Measurements from ENCODE around the gene OSCP1.
A peak's percentile ranks its signal among the peaks of the same experiment; 100 is the strongest.

Gene OSCP1

DNA sequence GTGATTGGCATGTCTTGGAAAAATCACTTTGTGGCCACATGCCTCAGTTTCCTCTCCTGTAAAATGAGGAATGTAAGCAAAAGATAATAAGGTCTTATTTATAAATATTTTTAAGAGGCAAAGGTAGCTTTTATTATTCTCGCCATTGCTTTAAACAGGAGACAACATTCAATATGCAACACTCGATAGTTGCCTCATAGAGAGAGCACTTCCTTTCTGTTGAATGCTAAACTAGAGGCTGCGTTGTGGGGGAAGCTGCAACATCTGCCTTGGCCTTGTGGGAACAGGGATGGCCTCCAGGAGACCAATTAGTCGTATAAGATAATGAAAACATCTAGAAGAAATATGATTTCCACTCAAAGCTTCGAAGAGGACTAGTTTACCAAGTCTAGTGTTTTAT, 3.5 kb downstream of the OSCP1 start:
- no peak for DNase-seq (ENCODE audit: low read depth)

DNA sequence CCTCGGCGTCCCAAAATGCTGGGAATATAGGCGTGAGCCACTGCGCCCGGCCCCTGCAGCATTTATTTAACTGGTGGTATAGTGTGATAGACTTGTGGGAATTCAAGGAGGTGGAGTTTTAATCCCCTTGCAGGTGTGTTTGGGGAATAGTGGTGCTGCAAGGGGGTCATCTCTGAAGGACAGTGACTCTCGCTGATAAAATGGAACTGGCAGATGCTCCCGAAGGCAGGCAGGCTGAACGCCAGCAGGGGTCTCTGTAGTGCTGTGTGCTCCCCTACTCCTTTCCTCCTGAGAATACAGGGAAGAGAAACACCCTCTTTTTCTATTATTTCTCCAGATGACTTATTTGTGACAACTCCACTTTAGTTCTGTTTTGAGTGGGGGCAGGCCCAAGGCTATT, 4.0 kb downstream of the OSCP1 start:
- DNase-seq (ENCODE audit: low read depth) = no peak

DNA sequence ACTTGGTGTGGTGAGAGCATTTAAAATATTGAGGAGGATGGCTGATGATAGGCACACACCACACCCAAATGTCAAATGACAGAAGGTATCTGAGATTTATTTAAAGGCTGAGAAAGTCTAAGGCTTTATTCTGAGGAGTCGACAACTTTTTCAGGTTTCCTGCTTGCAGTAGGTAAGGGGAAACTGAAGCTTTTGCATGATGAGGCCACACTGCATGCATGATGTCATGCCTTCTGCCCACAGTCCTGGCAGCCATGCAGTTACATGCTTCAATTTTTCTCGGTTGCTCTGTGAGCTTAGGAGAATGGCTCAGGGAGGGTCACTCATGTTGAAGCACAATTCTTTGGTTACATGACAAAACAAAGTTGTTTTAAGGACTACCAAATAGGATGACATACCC, 7.0 kb downstream of the OSCP1 start:
- no peak for DNase-seq (ENCODE audit: low read depth)

DNA sequence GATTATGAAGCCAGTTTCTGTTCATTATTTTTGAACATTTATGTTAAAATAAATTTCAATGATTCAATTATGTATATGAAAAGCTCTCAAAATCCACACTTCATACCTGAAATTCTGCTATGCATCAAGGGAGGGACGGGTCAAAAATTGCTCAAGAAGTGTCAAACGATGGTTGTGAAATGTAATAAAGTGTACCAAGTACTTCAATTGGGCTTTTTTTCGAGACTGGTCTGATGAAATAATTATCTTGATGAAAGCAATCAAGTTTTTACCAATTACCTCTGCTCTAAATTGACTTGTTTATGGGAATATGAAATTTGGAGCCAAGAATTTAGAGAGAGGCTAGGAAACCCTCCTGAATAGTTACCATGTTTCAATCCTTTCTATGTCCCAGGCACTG, 7.9 kb downstream of the OSCP1 start:
- DNase-seq (ENCODE audit: low read depth) = no peak

DNA sequence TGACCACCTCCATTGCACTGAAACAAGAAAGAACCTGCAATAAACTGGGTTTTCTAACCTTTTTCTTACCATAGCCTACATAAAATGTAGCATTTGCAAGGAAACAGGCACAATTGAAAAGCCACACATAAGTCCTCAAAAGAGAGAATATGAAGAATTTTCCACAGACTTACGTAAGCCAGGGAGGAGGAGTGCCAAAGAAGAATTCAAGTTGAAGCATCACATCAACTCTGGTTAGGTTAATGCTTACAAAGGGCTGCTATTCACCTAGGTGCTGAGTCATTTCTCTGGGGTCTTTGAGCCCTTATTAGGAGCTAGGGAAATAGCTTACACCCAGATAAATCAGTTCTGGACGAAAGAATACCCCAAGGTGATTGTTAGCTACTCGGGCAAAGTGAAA, 9.6 kb downstream of the OSCP1 start:
- no peak for DNase-seq (ENCODE audit: low read depth)

DNA sequence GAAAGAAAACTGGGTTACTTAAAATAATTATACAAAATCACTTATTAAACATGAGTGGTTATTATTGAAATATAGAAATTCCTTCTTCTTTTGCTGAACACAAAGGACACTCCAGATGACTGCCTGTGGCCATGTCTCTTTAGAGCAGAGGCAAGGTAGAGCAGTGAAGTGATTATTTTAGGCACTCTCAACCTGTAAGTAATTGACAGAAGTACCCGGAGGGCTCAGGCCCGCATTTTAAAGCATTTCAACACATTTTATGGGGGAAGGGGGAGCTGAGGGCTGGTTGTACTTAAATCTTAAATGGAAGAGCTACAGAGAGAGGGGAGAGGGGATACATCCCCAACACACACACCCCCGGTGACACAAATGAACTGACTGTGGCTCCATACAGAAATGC, 10.2 kb downstream of the OSCP1 start:
- no peak for DNase-seq (ENCODE audit: low read depth)

DNA sequence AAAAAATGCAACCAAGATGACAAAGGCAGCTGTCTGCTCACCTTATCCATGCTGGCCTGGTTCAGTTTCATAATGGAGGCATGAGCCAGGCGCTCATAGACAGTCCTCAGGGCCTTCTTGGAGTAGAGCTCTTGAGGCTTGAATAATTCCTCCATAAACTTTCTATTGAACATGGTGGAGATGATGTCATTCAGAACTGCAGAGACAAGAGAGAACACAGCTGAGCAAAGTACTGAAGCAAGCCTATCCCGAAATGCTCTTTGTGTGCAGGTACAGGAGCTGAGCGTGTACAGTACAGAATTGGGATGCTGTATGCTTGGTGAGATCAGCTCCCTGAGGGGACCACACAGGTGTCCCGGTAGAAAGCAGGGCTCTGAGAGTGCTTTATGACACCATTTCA, 11.5 kb downstream of the OSCP1 start:
- DNase-seq (ENCODE audit: low read depth) = no peak

DNA sequence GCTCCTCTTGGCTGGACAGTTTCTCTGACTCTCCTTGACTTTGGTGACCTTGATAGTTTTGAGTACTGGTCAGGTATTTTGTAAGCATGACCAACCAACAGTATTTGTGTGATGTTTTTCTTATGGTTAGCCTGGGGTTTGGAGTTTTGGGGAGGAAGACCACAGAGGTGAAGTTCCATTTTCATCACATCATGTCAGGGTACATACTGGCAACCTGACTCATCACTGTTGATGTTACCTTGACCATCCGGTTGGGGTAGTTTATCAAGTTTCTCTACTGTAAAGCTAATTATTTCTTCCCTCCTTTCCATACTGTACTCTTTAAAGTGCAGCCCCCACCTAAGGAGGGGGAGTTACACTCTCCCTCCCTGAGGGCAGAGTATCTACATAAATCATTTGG, 13.4 kb downstream of the OSCP1 start:
- no peak for DNase-seq (ENCODE audit: low read depth)

DNA sequence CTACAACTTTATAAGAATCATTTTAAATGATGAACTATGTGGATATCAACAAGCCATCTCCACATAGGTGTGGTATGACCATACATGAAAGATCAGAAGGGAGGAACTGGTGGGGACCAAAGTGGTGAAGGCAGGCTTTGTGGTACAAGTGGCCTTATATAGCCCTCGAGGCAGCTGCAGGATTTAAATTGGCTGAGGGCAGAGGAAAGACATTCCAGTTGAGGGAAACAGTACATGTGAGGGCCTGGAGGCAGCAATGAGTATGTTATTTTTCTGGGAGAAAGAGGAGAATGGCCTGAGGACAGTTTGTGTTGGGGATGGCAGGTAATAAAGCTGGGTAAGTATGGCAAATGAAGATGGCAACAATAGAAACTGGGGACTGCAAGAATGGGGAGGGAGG, 17.1 kb downstream of the OSCP1 start:
- DNase-seq (ENCODE audit: low read depth) = no peak

DNA sequence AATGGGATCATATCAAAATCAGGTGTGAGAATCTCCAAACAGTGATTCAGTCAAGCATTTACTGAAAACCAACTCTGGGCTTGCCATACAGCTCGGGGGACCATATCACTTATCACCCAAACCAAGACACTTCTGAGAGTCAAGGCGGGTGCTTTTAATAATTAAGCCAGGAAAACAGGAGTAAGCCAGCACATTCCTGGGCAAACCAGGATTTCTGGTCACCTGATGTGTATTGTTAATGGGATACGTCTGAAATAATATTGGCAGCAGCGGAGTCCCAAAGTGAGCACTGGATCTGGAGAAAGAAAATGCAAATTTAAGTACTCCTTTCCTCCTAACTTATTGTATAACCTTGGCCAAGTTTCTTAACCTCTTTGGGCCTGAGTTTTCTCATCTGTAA, 17.6 kb downstream of the OSCP1 start:
- no peak for DNase-seq (ENCODE audit: low read depth)

DNA sequence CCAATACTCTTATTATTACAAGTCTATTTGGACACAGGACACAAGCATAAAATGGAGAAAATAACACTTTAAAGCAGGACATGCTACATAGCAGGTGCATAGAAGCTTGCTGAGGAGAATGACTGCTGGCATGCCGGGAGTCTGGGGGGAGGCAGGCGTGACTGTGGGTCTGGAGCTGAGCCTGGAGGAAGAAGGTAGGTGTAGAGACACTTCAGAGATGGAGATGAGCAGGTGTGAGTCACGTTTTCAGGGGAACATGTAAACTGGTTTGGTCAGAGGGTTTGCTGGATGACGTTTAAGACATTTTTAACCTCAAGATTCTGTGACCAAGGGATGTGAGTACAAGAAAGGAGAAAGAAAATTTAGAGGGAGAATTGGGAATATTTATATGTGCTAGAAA, 24.5 kb downstream of the OSCP1 start:
- no peak for DNase-seq (ENCODE audit: low read depth)

DNA sequence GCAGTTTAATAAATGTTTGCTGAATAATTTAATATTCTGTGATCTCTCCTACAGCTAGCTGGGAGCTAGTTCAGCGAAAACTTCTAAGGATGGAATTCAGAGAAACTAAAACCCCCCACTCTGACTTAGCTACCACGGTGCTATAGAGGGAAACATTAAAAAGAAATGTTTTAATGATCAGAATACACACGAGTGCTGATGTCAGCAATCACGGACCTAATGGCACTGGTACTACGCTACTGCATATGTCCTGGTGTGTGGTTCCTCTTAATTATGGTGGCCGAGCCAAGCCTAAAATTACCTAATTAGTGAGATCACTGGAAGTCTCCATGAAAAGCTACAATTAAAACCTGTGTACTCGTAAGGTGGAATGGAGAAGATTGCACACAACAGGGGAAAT, 28.6 kb downstream of the OSCP1 start:
- DNase-seq (ENCODE audit: low read depth) = no peak

DNA sequence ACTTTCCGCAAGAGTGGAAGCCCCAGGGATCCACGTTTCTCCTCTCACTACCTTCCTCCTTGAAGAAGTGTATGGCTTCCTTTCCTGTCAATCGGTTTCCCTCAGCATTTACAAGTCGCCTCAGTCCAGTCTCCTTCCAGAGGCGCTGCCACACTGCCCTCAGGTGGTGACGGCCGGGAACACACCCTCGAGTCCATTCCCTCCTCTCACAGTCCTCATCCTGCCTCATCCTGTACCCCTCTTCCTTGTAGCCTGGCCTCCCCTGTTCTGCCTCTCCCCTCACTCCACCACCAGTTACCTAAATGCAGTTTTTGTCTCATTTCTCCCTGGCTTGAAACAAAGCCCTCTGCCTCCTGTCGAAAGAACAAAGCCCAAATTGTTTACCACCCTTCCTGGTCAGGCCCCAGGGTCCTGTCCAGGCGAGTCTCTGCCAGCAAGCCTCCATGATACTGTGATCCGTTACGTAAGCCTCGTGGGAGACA, 29.4 kb downstream of the OSCP1 start:
- peak; percentile 90 for DNase-seq (ENCODE audit: low read depth)

DNA sequence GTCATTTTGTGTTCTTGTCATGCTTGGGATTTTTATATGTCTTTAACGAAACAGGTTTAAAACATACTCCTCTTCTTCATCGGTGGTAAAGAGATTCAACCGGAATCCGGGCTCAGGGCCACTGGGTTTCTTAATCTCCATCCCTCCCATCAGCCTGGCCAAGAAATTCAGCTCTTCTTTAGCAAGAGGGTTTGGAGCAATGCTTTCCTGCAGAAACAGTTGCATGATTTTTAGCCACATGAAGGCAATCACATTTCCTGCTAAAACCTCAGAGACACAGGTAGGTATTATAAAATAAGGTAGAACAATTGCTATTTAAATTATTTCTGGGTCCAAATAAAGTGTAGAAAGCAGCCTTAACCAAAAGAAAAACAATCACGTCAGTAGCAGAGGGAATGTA, 29.8 kb downstream of the OSCP1 start:
- no peak for DNase-seq (ENCODE audit: low read depth)

DNA sequence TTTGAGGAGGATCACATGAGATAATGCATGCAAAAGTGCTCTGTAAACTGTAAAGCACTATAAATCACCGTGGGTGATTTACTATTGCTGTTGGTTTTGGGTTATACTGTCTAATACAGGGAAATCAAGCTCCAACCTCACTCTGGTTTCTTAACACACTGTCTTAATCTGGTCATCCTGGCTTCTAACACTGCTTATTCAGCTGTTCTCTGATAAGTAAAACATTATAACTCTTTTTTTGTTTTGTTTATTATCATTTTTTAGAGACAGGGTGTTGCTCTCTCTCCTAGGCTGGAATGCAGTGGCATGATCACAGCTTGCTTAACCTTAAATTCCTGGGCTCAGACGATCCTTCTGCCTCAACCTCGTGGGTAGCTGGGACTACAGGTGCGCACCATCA, 30.7 kb downstream of the OSCP1 start:
- no peak for DNase-seq (ENCODE audit: low read depth)

DNA sequence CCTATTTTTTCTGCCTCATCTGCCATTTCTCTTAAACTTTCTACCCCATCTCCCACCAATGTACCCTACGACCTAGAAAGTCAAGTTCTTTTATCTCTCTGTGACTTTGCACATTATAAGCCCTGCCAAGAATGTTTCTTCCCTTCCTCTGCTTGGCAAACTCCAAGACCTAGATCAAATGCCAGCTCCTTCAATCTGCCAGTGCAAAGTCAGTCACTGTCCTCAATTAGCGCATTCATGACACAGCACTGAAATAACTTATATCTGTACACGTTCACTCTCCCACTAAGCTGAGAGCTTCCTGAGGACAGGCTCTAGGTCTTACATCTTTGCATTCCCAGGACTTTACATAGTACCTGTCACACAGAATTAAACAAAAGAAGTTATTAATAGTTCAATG, 31.1 kb downstream of the OSCP1 start:
- DNase-seq (ENCODE audit: low read depth) = no peak

DNA sequence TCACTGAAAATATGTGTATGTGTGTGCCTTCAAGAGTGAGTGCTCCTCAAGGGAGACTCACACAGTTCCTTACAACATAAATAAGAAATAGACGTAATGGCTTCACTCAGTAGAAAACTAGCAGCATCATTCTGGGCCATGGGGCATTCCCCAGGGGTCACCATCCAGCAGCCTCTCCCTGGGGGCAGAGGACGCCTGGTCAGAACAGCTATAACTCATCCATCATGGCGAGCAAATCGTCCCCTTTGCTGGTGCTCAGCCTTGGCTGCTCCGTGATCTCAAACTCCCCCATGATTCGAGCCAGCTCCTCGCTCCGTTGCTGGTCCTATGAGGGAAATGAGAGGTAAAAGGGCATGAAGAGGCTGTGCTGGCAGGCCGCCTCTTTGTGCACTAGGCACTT, 32.3 kb downstream of the OSCP1 start:
- DNase-seq (ENCODE audit: low read depth) = no peak

DNA sequence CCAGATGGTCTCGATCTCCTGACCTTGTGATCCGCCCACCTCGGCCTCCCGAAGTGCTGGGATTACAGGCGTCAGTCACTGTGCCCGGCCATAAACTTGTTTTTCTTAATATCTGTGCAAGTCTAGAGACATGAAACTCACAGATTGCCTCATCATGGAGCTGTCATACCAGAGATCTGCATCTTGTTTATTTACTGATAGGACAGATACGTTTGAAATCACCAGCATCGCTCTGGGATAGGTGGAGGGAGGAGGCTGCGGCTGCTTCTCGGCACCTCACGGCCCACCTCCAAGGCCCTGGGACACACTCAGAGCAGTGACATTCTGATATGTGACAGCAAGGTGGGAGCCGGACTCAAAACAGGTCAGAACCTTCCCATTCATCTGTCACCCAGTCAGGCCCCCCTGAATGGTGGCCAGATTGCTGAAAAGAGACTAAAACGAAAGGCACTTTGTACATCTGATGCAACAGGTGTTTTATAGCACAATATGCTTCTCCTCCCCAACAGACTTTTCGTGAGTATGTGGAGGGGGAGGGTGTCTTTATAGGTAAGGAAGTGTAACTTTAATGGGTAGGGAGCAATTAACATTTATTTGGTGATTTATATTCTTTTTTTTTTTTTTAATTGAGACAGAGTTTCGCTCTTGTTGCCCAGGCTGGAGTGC, 34.5 kb downstream of the OSCP1 start:
- DNase-seq (ENCODE audit: low read depth) = no peak

DNA sequence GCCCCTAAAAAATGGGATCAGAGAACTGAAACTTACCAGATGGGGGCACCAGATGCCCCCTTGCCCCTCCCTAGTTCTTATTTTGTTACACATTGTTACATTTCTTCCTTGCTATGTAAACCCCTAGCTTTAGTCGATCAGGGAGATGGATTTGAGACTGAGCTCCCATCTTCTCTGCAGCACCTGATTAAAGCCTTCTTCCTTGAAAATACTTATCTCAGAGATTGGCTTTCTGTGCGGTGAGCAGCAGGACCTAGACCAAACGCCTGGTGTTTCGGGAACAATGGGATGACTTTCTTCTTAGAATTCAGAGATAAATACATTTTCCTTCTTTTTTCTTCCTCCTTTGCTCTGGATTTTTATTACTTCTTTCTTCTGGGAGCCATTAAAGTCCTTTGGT, 35.9 kb downstream of the OSCP1 start:
- DNase-seq (ENCODE audit: low read depth) = no peak

DNA sequence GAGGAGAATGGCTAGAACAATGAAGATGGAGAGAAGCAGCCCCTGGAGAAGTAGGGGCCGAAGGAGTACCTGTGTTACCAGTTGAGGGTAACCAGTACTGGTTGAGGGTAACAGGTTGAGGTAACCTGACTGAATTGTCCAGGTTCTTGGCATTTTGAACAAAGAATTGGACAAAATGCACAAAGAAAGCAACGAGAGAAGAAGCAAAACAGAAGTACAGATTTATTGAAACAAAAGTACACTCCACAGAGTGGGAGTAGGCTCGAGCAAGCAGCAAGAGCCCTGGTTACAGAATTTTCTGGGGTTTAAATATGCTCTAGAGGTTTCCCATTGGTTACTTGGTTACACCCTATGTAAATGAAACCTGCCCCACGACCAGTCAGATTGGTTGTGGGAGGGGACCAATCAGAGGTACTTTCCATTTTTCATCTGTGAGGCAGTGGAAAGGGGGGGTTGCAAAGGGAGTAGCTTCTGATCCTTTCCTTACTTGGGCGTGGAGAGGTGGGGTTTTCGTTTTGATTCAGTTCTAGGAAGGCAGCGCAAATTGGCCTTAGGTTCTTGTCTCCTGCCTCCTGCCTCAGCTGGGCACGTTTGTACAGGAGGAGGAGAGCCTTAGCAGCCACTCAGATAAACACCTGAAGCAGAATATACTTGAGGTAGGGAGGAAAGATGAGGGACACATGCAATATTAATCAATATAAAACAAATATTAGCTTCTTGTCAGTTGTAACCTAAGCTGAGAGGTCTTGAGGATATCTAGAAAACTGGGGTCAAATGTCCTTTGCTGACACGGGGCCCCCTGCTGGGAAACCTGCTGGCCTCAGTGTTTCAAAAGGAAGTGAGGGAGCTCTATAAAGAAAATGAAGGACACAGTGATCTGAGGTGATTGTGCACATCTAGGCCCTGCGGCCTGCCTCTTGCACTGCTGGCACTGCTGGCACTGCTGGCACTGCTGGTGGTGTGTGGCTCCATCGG, 38.3 kb downstream of the OSCP1 start:
- no peak for DNase-seq (ENCODE audit: low read depth)

DNA sequence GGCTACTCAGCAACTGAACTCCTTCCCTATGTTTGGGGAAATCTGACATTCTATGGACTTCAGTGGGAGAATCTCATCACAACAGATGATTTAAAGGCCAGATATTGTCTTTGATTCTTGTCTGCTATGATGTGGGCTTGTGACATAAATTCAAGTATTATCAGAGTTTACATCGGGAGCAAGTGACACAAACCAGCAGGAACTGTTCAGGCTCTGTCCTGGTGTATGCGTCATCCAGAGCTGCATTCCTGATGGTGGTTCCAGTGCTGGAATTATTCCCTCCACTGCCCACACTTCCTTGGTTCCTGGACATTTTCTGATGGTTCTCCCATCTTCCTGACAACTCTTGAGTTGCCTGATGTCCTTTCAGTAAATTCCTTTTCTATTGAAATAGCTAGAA, 41.8 kb downstream of the OSCP1 start:
- no peak for DNase-seq (ENCODE audit: low read depth)

DNA sequence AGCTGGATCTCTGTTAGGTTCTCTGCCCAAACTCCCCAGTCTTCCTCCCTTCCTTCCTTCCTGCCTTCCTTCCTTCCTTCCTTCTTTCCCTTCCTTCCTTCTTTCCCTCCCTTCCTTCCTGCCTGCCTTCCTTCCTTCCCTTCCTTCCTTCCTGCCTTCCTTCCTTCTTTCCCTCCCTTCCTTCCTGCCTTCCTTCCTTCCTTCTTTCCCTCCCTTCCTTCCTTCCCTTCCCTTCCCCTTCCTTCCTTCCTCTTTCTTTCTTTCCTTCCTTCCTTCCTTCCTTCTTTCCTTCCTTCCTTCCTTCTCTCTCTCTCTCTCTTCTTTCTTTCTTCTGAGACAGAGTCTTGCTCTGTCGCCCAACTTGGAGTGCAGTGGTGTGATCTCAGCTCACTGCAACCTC, 43.8 kb downstream of the OSCP1 start:
- no peak for DNase-seq (ENCODE audit: low read depth)

DNA sequence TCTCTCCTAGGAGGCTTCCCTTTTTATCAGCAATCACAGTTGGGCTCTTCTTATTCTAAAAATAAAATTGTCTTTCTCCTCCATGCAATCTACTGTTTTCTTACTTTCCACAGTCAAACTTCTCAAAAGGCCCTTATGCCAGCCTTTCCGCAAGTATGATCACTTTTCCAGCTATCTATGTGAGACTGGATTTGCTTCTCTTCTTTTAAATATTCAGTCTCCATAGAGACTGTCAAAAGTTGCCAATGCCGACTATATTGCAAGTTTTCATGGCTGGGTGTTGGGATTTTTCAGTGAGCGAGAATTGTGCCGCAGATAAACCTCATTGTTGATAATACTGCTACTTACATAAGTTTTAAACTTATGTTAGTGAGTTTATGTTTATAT, 47.8 kb downstream of the OSCP1 start:
- DNase-seq (ENCODE audit: low read depth) = no peak
